ENCODE results near the gene IGF2BP2. TPM values are rescaled to one million over a fixed set of nuclear protein-coding genes. Genes with fewer than 3 reads are reported as not detected.

IGF2BP2 gene
- total and polyA plus RNA-seq, 2 of the 8 experiments (the other 6 are each of a cell fraction or from before 2014, with no cell fraction given), result 7.4 to 121 TPM

DNA sequence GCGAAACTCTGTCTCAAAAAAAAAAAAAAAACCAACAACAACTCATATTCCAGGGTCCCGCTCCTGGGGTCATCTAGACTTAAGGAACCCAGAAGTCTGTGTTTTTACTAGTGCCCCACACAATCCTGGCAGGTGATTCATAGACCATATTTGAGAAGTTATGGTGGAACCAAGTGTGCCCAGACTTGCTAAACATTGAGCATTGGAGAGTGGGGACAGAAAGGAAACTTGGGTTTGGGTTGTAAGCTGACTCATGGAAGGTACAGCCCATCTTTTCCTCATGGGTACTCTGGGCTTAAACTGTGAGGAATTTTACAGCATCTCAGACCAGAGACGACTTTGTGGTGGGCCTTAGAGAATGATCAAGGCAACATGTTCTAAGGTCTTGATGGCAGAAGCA is 18.3 kb upstream of the IGF2BP2 start:
- Histone ChIP-seq H2BK5ac (ENCODE audit: low read depth, low read length) (no peak overlapping the region), H3K18ac (ENCODE audit: extremely low read depth, low read length) (no peak overlapping the region), H4K91ac (replicated peaks; ENCODE audit: insufficient read length, low read length) (no peak overlapping the region), H4K8ac (ENCODE audit: extremely low read depth, insufficient read depth, low read length) (no peak overlapping the region), H3K36me3 (ENCODE audit: control insufficient read depth in 2 of 4, insufficient read depth in 4 of 4, low read length in 3 of 4) (no peaks in the 10 kb centered on the region), H3K4me1 (replicated peaks in 1 of 4; ENCODE audit: control insufficient read depth in 3 of 4, insufficient read depth in 4 of 4, low read length in 3 of 4) (no peaks in the 10 kb centered on the region; a peak in 3 of 7 replicates), H4K20me1 (replicated peaks in 1 of 2; ENCODE audit: control insufficient read depth in 1 of 2, insufficient read depth in 2 of 2, low read length in 2 of 2) (no peaks in the 10 kb centered on the region), H2BK120ac (replicated peaks; ENCODE audit: low read depth, low read length) (no peak overlapping the region), H3K23ac (ENCODE audit: insufficient read length) (no peak overlapping the region), H3K27me3 (replicated peaks in 1 of 4; ENCODE audit: control insufficient read depth in 3 of 4, extremely low read depth in 1 of 4, insufficient read depth in 3 of 4, low read length in 3 of 4) (no peaks in the 10 kb centered on the region), H2BK12ac (ENCODE audit: low read depth, low read length) (no peak overlapping the region), H3K79me2 (ENCODE audit: control insufficient read depth in 1 of 2, insufficient read depth in 2 of 2, low read length in 2 of 2) (no peaks in the 10 kb centered on the region), H3K79me1 (ENCODE audit: low read depth, low read length) (no peaks in the 10 kb centered on the region), H3K23me2 (ENCODE audit: low read depth, low read length) (no peaks in the 10 kb centered on the region), H3K4me3 (ENCODE audit: extremely low read depth in 1 of 4, insufficient read depth in 2 of 4, low read depth in 3 of 4, low read length in 4 of 4) (no peak overlapping the region), H3K14ac (ENCODE audit: insufficient read length) (no peak overlapping the region), H3K56ac (replicated peaks; ENCODE audit: insufficient read length, low read depth, low read length) (no peak overlapping the region), H2BK15ac (ENCODE audit: low read length) (no peak overlapping the region), H4K5ac (ENCODE audit: insufficient read length, low read depth, low read length) (no peak overlapping the region), H3K9ac (replicated peaks in 1 of 4; ENCODE audit: extremely low read depth in 1 of 4, low read depth in 3 of 4, low read length in 3 of 4) (no peak overlapping the region), H2AFZ (ENCODE audit: low read length) (no peak overlapping the region), H3K4me2 (ENCODE audit: insufficient read depth in 1 of 2, low read depth in 2 of 2, low read length in 2 of 2) (no peak overlapping the region), H3K27ac (ENCODE audit: low read depth, low read length) (no peak overlapping the region), H3K9me3 (ENCODE audit: insufficient read depth in 2 of 2, low read depth in 1 of 2, low read length in 1 of 2) (peaks cover 0 to 3% of the 10 kb centered on the region in 2 experiments; a peak in 1 of 4 replicates), H2AK5ac (ENCODE audit: low read depth, low read length) (no peak overlapping the region), H2BK20ac (ENCODE audit: low read length) (no peak overlapping the region), H3K4ac (replicated peaks; ENCODE audit: insufficient read length, low read depth, low read length) (no peak overlapping the region)
- FAIRE-seq (no peak), DNase-seq (ENCODE audit: low read depth in 1 of 2, low spot score in 2 of 2) (no peak)
- TF ChIP-seq ZNF274 (IDR thresholded peaks at IDR 0.05; ENCODE audit: borderline replicate concordance, extremely low read depth, low read length), result no peak
- 84% methylated on average over 3 of the region's 3 CpGs; no CpG with 5 or more reads in 1 of the 2 experiments for WGBS, 2 experiments (ENCODE audit: extremely low coverage in 1 of 2, insufficient coverage in 1 of 2, insufficient read length in 1 of 2, insufficient replicate concordance in 2 of 2, low coverage in 1 of 2, low lambda C conversion rate in 2 of 2, missing lambda C conversion rate in 1 of 2)
- CTCF ChIA-PET (ENCODE audit: partially characterized antibody), result interaction anchor here (1.1 kb wide), 1 partner anchor 183 kb away, joined by 3 read pairs; no protein-coding TSS in a partner anchor
- POLR2A ChIA-PET (ENCODE audit: partially characterized antibody), result interaction anchor here (1.4 to 2.2 kb wide), 2 partner anchors 11 kb away, joined by 3 to 6 read pairs; no protein-coding TSS in a partner anchor

Data from H1 (cell line).